NT2/D1 (cell line): ENCODE data around the gene LCN9.

Experiments
- SUZ12 ChIP-seq: IDR thresholded peaks from 2 replicates; pipeline ENCODE4 v1.6.1; 2011; ENCODE audit not compliant: insufficient read length, insufficient read depth; ENCODE audit errors: extremely low read depth
- YY1 ChIP-seq: IDR thresholded peaks from 2 replicates; pipeline ENCODE4 v1.6.1; 2011; ENCODE audit not compliant: insufficient read length, insufficient read depth
- ZNF274 ChIP-seq: IDR thresholded peaks from 2 replicates; pipeline ENCODE4 v1.6.1; 2011; ENCODE audit warnings: mild to moderate bottlenecking, low read depth, low read length

- no peak for TF ChIP-seq ZNF274
- TF ChIP-seq YY1, result no peak
- no peak for TF ChIP-seq SUZ12
These were observed 7.8 kb downstream of the LCN9 start for GRCh38 chr9:135670721-135671590.
